Ishikawa (cell line): ENCODE measurements around the gene FAM25G.
"Not testable (repeated sequence)": the region's sequence is repeated elsewhere in the genome, so short reads cannot be mapped to it uniquely, and the experiment has no call there.

Source experiments
- CEBPB ChIP-seq: IDR thresholded peaks from 2 replicates; pipeline ENCODE4 v1.6.1; 2012
- CREB1 ChIP-seq: IDR thresholded peaks from 2 replicates; pipeline ENCODE4 v1.6.1; 2012; ENCODE audit warnings: low read depth
- EGR1 ChIP-seq: IDR thresholded peaks from 2 replicates; pipeline ENCODE4 v1.6.1; 2012
- EP300 ChIP-seq: IDR thresholded peaks from 2 replicates; pipeline ENCODE4 v1.6.1; 2012; ENCODE audit warnings: borderline replicate concordance
- FOXM1 ChIP-seq: IDR thresholded peaks from 2 replicates; pipeline ENCODE4 v1.6.1; 2012; ENCODE audit warnings: low read depth, borderline replicate concordance
- NFIC ChIP-seq: IDR thresholded peaks from 2 replicates; pipeline ENCODE4 v1.6.1; 2012
- RAD21 ChIP-seq: IDR thresholded peaks from 2 replicates; pipeline ENCODE4 v1.6.1; 2012; ENCODE audit warnings: low read depth
- TAF1 ChIP-seq: IDR thresholded peaks from 2 replicates; pipeline ENCODE4 v1.6.1; 2012; ENCODE audit warnings: low read depth, mild to moderate bottlenecking
- TCF12 ChIP-seq: IDR thresholded peaks from 2 replicates; pipeline ENCODE4 v1.6.1; 2012; ENCODE audit warnings: low read depth
- TEAD4 ChIP-seq: IDR thresholded peaks from 2 replicates; pipeline ENCODE4 v1.6.1; 2012
- USF1 ChIP-seq: IDR thresholded peaks from 2 replicates; pipeline ENCODE4 v1.6.1; 2012
- YY1 ChIP-seq: IDR thresholded peaks from 2 replicates; pipeline ENCODE4 v1.6.1; 2012; ENCODE audit warnings: low read depth
- ZBTB7A ChIP-seq: IDR thresholded peaks from 2 replicates; pipeline ENCODE4 v1.6.1; 2012; ENCODE audit warnings: low read depth
- TF ChIP-seq, protein P1 (sequence below): IDR thresholded peaks from 2 replicates; pipeline ENCODE4 v1.6.1; 2012; ENCODE audit warnings: low read depth, mild to moderate bottlenecking
- TF ChIP-seq, protein P2 (sequence below): IDR thresholded peaks from 2 replicates; pipeline ENCODE4 v1.6.1; 2012

The FAM25G gene

GRCh38 chr10:47491600-47491999, at the start of gene FAM25G:
FAM25G (minus strand) TSS chr10:47491700; CDS start chr10:47491674, 26 bp downstream.
- TF ChIP-seq EP300, TAF1, YY1: not testable (repeated sequence)

DNA sequence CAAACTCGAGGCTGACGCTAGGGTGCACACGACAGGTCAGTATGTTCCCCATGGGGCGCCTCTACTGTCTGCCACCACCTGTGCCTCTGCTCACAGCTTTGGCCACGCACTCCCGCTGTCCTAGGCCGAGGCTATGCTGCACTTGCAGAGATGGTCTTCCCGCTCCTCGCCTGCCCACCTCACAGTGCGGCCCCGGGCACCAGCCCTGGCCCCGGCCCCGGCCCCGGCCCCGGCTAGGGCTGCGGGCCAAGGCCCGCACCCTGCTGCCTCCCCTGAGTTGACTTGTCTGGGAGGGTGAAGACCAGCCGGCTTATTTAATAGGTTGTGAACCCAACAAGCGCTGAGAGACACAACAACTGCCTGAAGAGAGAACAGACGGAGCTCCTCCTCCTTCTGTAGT, 32.0 kb upstream of the FAM25G start, which contains the start of gene AGAP9:
Gene AGAP9 (minus strand): TSS at position 164 of the 400 bp plus-strand sequence. CDS start 112 bp downstream, at position 52.
- not testable (repeated sequence) for TF ChIP-seq CEBPB, TEAD4, RAD21

DNA sequence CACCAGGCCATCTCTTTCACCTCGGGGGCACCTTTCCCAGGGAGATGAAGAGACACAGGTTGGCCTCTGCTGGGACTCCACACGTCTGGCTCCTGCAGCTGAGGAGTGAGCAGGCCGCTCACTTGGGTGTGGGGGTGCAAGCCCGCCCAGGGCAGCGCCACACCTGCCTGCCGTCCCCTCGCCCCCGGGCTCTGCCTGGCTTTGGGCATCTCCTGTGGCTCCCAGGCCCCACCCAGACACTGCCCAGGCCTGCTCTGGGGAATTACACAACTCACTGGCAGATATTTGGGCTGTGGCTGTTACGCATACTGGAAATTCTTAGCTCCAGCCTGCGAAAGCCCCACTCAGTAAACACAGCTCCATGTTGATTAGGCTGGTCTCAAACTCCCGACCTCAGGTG, 7.6 kb downstream of the FAM25G start, which contains the start of gene ANXA8:
Gene ANXA8 (minus strand): TSS at position 193 of the 400 bp plus-strand sequence. CDS start 182 bp downstream, at position 11.
- not testable (repeated sequence) for TF ChIP-seq YY1, CEBPB, TCF12

- TF ChIP-seq EGR1 = peak; percentile 41; the same call in 1 of the 2 replicates
Measured at GRCh38 chr10:47461261-47461687, 30.2 kb downstream of the FAM25G start.

GRCh38 chr10:47458466-47459154, 32.9 kb downstream of the FAM25G start:
- no peak for TF ChIP-seq TCF12
- TF ChIP-seq TAF1 = no peak
- TF ChIP-seq RAD21 = no peak

DNA sequence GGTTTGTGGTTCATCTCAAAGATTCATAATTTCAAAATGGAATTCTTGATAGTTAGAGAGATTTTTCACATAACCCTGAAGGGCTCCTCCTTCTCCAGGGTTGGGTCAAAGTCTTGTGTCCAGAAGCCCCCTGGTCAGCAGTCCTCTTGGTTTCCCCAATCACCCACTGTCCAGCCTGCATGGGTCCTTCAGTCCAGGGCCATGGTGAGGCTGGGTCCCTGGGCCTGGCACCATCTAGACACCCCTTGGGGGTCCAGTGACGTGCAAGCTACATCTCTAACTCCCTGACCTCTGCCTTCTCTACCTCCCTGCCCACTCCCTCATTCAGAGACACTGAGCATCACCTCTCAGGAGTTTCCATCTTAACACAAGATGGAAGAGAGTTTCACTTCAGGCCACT, 33.7 kb downstream of the FAM25G start:
- TF ChIP-seq NFIC = no peak
- no peak for TF ChIP-seq USF1

GRCh38 chr10:47457528-47457820, 34.0 kb downstream of the FAM25G start:
- TF ChIP-seq, protein P1, sequence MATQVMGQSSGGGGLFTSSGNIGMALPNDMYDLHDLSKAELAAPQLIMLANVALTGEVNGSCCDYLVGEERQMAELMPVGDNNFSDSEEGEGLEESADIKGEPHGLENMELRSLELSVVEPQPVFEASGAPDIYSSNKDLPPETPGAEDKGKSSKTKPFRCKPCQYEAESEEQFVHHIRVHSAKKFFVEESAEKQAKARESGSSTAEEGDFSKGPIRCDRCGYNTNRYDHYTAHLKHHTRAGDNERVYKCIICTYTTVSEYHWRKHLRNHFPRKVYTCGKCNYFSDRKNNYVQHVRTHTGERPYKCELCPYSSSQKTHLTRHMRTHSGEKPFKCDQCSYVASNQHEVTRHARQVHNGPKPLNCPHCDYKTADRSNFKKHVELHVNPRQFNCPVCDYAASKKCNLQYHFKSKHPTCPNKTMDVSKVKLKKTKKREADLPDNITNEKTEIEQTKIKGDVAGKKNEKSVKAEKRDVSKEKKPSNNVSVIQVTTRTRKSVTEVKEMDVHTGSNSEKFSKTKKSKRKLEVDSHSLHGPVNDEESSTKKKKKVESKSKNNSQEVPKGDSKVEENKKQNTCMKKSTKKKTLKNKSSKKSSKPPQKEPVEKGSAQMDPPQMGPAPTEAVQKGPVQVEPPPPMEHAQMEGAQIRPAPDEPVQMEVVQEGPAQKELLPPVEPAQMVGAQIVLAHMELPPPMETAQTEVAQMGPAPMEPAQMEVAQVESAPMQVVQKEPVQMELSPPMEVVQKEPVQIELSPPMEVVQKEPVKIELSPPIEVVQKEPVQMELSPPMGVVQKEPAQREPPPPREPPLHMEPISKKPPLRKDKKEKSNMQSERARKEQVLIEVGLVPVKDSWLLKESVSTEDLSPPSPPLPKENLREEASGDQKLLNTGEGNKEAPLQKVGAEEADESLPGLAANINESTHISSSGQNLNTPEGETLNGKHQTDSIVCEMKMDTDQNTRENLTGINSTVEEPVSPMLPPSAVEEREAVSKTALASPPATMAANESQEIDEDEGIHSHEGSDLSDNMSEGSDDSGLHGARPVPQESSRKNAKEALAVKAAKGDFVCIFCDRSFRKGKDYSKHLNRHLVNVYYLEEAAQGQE = no peak
- TF ChIP-seq CREB1 (no peak), CEBPB (no peak), TCF12 (no peak), EGR1 (no peak), TEAD4 (no peak), YY1 (no peak), NFIC (no peak), ZBTB7A (no peak), USF1 (no peak), EP300 (no peak)
- TF ChIP-seq, protein P2, sequence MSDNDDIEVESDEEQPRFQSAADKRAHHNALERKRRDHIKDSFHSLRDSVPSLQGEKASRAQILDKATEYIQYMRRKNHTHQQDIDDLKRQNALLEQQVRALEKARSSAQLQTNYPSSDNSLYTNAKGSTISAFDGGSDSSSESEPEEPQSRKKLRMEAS = no peak

GRCh38 chr10:47456794-47457527, 34.5 kb downstream of the FAM25G start:
- TF ChIP-seq TEAD4 (no peak), NFIC (no peak), RAD21 (no peak), TAF1 (no peak), CEBPB (no peak), ZBTB7A (no peak), YY1 (no peak), USF1 (no peak), CREB1 (no peak), EP300 (no peak), FOXM1 (no peak), TCF12 (no peak), EGR1 (no peak)
- TF ChIP-seq, protein P2 = no peak
- TF ChIP-seq, protein P1 = no peak
